H9 (cell line): ENCODE data around the gene GRIK4. TPM values are rescaled to one million over a fixed set of nuclear protein-coding genes. Genes with fewer than 3 reads are reported as not detected.

ENCODE experiments used
- DNase-seq: peaks from one replicate; pipeline ENCODE4 v3.0.0-alpha.2; 2017
- H2AFZ ChIP-seq: one replicate; pipeline ENCODE4 v1.6.1; 2013; ENCODE audit warnings: mild to moderate bottlenecking, low read length, control low read depth, moderate library complexity
- H2AK5ac ChIP-seq: 2 replicates; pipeline ENCODE4 v1.6.1; 2013; ENCODE audit warnings: low read length, control low read depth, mixed read lengths; ENCODE audit not compliant: insufficient read length
- H2BK120ac ChIP-seq: one replicate; pipeline ENCODE4 v1.6.1; 2013; ENCODE audit warnings: low read depth, mild to moderate bottlenecking, low read length, control low read depth, inconsistent platforms; ENCODE audit not compliant: poor library complexity, severe bottlenecking
- H2BK12ac ChIP-seq: 2 replicates; pipeline ENCODE4 v1.6.1; 2013; ENCODE audit warnings: low read length, control low read depth, mixed read lengths, low read depth; ENCODE audit not compliant: insufficient read length
- H2BK15ac ChIP-seq: 2 replicates; pipeline ENCODE4 v1.6.1; 2013; ENCODE audit warnings: low read depth, low read length, control low read depth
- H2BK20ac ChIP-seq: one replicate; pipeline ENCODE4 v1.6.1; 2013; ENCODE audit warnings: low read depth, mild to moderate bottlenecking, low read length, control low read depth, inconsistent platforms; ENCODE audit not compliant: poor library complexity, severe bottlenecking
- H2BK5ac ChIP-seq: 2 replicates; pipeline ENCODE4 v1.6.1; 2013; ENCODE audit warnings: low read length, control low read depth, mixed read lengths; ENCODE audit not compliant: insufficient read length
- H3K14ac ChIP-seq: 2 replicates; pipeline ENCODE4 v1.6.1; 2013; ENCODE audit warnings: low read length, control low read depth; ENCODE audit not compliant: insufficient read depth
- H3K18ac ChIP-seq: 2 replicates; pipeline ENCODE4 v1.6.1; 2013; ENCODE audit warnings: low read depth, mild to moderate bottlenecking, mixed read lengths, low read length, control low read depth; ENCODE audit not compliant: insufficient read length
- H3K23ac ChIP-seq: 2 replicates; pipeline ENCODE4 v1.6.1; 2013; ENCODE audit warnings: low read length, control low read depth, mixed read lengths, low read depth; ENCODE audit not compliant: insufficient read length
- H3K23me2 ChIP-seq: 2 replicates; pipeline ENCODE4 v1.6.1; 2013; ENCODE audit warnings: low read depth, mild to moderate bottlenecking, mixed read lengths, low read length, control low read depth; ENCODE audit not compliant: insufficient read length, poor library complexity, severe bottlenecking
- H3K27ac ChIP-seq: 2 replicates; pipeline ENCODE4 v1.5.1; 2013; ENCODE audit warnings: low read length, control low read depth, mixed read lengths, low read depth; ENCODE audit not compliant: insufficient read length
- H3K27me3 ChIP-seq: 2 replicates; pipeline ENCODE4 v1.6.1; 2013; ENCODE audit warnings: low read length, control low read depth, inconsistent platforms; ENCODE audit not compliant: insufficient read depth
- H3K4ac ChIP-seq: 2 replicates; pipeline ENCODE4 v1.6.1; 2013; ENCODE audit warnings: low read depth, mild to moderate bottlenecking, control low read depth, inconsistent platforms, low read length, moderate library complexity
- H3K4me1 ChIP-seq: 2 replicates; pipeline ENCODE4 v1.6.1; 2013; ENCODE audit warnings: low read length, control low read depth, inconsistent platforms; ENCODE audit not compliant: insufficient read depth
- H3K4me2 ChIP-seq: 2 replicates; pipeline ENCODE4 v1.6.1; 2013; ENCODE audit warnings: low read length, control low read depth, mixed read lengths; ENCODE audit not compliant: insufficient read length, insufficient read depth
- H3K56ac ChIP-seq: 2 replicates; pipeline ENCODE4 v1.6.1; 2013; ENCODE audit warnings: low read depth, mild to moderate bottlenecking, mixed read lengths, low read length, control low read depth; ENCODE audit not compliant: insufficient read length
- H3K79me1 ChIP-seq: 2 replicates; pipeline ENCODE4 v1.6.1; 2013; ENCODE audit warnings: low read depth, mild to moderate bottlenecking, moderate library complexity, low read length, control low read depth, inconsistent platforms; ENCODE audit not compliant: insufficient read depth, poor library complexity, severe bottlenecking
- H3K79me2 ChIP-seq: 2 replicates; pipeline ENCODE4 v1.6.1; 2013; ENCODE audit warnings: low read length, control low read depth, inconsistent platforms; ENCODE audit not compliant: insufficient read depth
- H3K9ac ChIP-seq: 2 replicates; pipeline ENCODE4 v1.6.1; 2013; ENCODE audit warnings: low read length, control low read depth, mixed read lengths; ENCODE audit not compliant: insufficient read length; ENCODE audit errors: extremely low read depth
- H3K9me3 ChIP-seq: one replicate; pipeline ENCODE4 v1.6.1; 2013; ENCODE audit warnings: low read depth, low read length, inconsistent platforms; ENCODE audit not compliant: control insufficient read depth
- H3T11ph ChIP-seq: one replicate; pipeline ENCODE4 v1.6.1; 2013; ENCODE audit warnings: mild to moderate bottlenecking, low read length, control low read depth, inconsistent platforms
- H4K20me1 ChIP-seq: one replicate; pipeline ENCODE4 v1.6.1; 2013; ENCODE audit not compliant: control insufficient read depth, insufficient read length, insufficient read depth
- H4K5ac ChIP-seq: 2 replicates; pipeline ENCODE4 v1.6.1; 2013; ENCODE audit warnings: low read depth, mild to moderate bottlenecking, mixed read lengths, low read length, control low read depth; ENCODE audit not compliant: insufficient read length
- H4K8ac ChIP-seq: replicated peaks from 2 replicates; pipeline ENCODE4 v1.6.1; 2013; ENCODE audit warnings: low read length, control low read depth, mixed read lengths, low read depth; ENCODE audit not compliant: insufficient read length
- H4K91ac ChIP-seq: 2 replicates; pipeline ENCODE4 v1.6.1; 2013; ENCODE audit warnings: low read depth, mild to moderate bottlenecking, moderate library complexity, mixed read lengths, low read length, control low read depth; ENCODE audit not compliant: insufficient read length
- H3K27ac Mint-ChIP-seq, 3 experiments: 2 replicates in 2 of 3; 3 replicates in 1 of 3; pipeline ENCODE4 v1.8.0; 2020 to 2021; ENCODE audit warnings: mixed read lengths in 3 of 3, mild to moderate bottlenecking in 1 of 3, moderate library complexity in 1 of 3
- H3K27me3 Mint-ChIP-seq: 2 replicates; pipeline ENCODE4 v1.8.0; 2021; ENCODE audit warnings: low read depth, mild to moderate bottlenecking, moderate library complexity, mixed read lengths
- H3K36me3 Mint-ChIP-seq, 3 experiments: 2 replicates in 2 of 3; 3 replicates in 1 of 3; pipeline ENCODE4 v1.8.0; 2020 to 2021; ENCODE audit warnings: low read depth in 3 of 3, mixed read lengths in 3 of 3; ENCODE audit not compliant: insufficient read depth in 1 of 3
- H3K4me1 Mint-ChIP-seq, 2 experiments: 2 replicates each; pipeline ENCODE4 v1.8.0; 2020; ENCODE audit warnings: mixed read lengths in 2 of 2
- H3K4me3 Mint-ChIP-seq, 2 experiments: 2 replicates in 1 of 2; 3 replicates in 1 of 2; pipeline ENCODE4 v1.8.0; 2020 to 2021; ENCODE audit warnings: mild to moderate bottlenecking in 2 of 2, mixed read lengths in 2 of 2, moderate library complexity in 1 of 2
- H3K9me3 Mint-ChIP-seq, 2 experiments: 2 replicates in 1 of 2; 3 replicates in 1 of 2; pipeline ENCODE4 v1.8.0; 2020; ENCODE audit warnings: mild to moderate bottlenecking in 2 of 2, mixed read lengths in 2 of 2, moderate library complexity in 1 of 2
- WGBS: extraction: QIAGEN DNeasy Blood & Tissue Kit; methylation state at CpG from one replicate; pipeline ENCODE4 v1.1.7; 2013; ENCODE audit warnings: missing lambda C conversion rate, low lambda C conversion rate, mixed read lengths; ENCODE audit not compliant: insufficient read length; ENCODE audit errors: extremely low coverage; 5-methylcytosine and 5-hydroxymethylcytosine counted together
- total RNA-seq: library from RNA; stranded (reverse); gene quantifications from 2 replicates; pipeline ENCODE4 v1.2.1, GENCODE V29; 2021
- TF ChIP-seq, protein P1 (sequence below): fragments of 200-600 bp; sonication (generic); conservative IDR thresholded peaks from 3 replicates; pipeline ENCODE4 v1.8.0; 2021; ENCODE audit warnings: antibody characterized with exemption, mild to moderate bottlenecking

The GRIK4 gene
- total RNA-seq, 1 experiment from 2014 or later, result 2.3 TPM

DNA sequence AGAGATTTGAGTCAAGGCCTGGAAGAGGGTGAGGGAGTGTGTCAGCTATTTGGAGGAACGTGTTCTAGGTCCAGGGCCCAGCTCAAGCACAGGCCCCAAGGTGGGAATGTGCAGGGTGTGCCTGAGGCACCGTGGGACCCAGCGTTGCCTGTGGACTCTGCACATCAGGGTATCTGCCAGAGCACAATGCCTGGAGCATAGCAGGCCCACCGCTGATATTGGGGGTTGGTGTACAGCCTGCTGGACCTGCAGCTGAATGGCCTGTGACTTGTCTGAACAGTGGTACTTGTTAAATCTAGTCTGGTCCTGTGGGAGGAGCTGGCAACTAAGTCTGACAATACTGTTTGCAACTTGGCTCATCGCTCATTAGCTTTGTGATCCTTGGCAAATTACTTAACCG lies 131.7 kb downstream of the GRIK4 start:
- Mint-ChIP-seq H3K36me3 (no peaks in the 10 kb centered on the region), H3K27ac (no peak overlapping the region), H3K4me3 (no peak overlapping the region), H3K4me1 (peaks cover 21 to 24% of the 10 kb centered on the region in 2 experiments), H3K27me3 (peaks cover 94% of the 10 kb centered on the region), H3K9me3 (peaks cover 0 to 3% of the 10 kb centered on the region in 2 experiments; a peak in 1 of 5 replicates)
- DNase-seq, result no peak
- H3K9me3 ChIP-seq, result no peaks in the 10 kb centered on the region
- peaks cover 47% of the 10 kb centered on the region for H3K27me3 ChIP-seq
- no peak overlapping the region for H3K23ac ChIP-seq
- H4K20me1 ChIP-seq, result peaks cover 3% of the 10 kb centered on the region
- H3K56ac ChIP-seq, result no peak overlapping the region
- H3K79me2 ChIP-seq, result no peaks in the 10 kb centered on the region
- no peak overlapping the region for H4K91ac ChIP-seq
- no peak overlapping the region for H4K8ac ChIP-seq
- H3K4me2 ChIP-seq, result no peak overlapping the region
- H2BK12ac ChIP-seq, result no peak overlapping the region
- no peak overlapping the region for H3K14ac ChIP-seq
- H2AFZ ChIP-seq, result no peak overlapping the region
- H2BK120ac ChIP-seq, result no peak overlapping the region
- H2BK5ac ChIP-seq, result no peak overlapping the region
- no peak overlapping the region for H2AK5ac ChIP-seq
- WGBS, result no CpG with 5 or more reads among the region's 6 CpGs
- no peak overlapping the region for H3T11ph ChIP-seq
- TF ChIP-seq, protein P1, sequence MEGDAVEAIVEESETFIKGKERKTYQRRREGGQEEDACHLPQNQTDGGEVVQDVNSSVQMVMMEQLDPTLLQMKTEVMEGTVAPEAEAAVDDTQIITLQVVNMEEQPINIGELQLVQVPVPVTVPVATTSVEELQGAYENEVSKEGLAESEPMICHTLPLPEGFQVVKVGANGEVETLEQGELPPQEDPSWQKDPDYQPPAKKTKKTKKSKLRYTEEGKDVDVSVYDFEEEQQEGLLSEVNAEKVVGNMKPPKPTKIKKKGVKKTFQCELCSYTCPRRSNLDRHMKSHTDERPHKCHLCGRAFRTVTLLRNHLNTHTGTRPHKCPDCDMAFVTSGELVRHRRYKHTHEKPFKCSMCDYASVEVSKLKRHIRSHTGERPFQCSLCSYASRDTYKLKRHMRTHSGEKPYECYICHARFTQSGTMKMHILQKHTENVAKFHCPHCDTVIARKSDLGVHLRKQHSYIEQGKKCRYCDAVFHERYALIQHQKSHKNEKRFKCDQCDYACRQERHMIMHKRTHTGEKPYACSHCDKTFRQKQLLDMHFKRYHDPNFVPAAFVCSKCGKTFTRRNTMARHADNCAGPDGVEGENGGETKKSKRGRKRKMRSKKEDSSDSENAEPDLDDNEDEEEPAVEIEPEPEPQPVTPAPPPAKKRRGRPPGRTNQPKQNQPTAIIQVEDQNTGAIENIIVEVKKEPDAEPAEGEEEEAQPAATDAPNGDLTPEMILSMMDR, result no peak
- no peak overlapping the region for H2BK15ac ChIP-seq
- H3K18ac ChIP-seq, result no peak overlapping the region
- no peaks in the 10 kb centered on the region for H3K23me2 ChIP-seq
- H3K79me1 ChIP-seq, result no peaks in the 10 kb centered on the region
- peaks cover 16% of the 10 kb centered on the region; the same call in 1 of the 2 replicates for H3K4me1 ChIP-seq
- H4K5ac ChIP-seq, result no peak overlapping the region
- no peak overlapping the region for H3K4ac ChIP-seq
- H3K9ac ChIP-seq, result no peak overlapping the region
- no peak overlapping the region for H3K27ac ChIP-seq
- H2BK20ac ChIP-seq, result no peak overlapping the region
